Colonic mucosa (tissue), 4 donors: Measurements from ENCODE around the gene HAND2. TPM values are rescaled to one million over a fixed set of nuclear protein-coding genes. Genes with fewer than 3 reads are reported as not detected.

ENCODE experiments used
- DNase-seq: peaks from one replicate; pipeline ENCODE4 v3.0.0-alpha.2; 2020
- H3K27ac ChIP-seq: fragments of 200-600 bp; one replicate; pipeline ENCODE4 v1.8.0; 2021
- H3K27me3 ChIP-seq: fragments of 200-600 bp; one replicate; pipeline ENCODE4 v1.8.0; 2021
- H3K36me3 ChIP-seq: fragments of 200-600 bp; one replicate; pipeline ENCODE4 v1.8.0; 2021
- H3K4me1 ChIP-seq: fragments of 200-600 bp; one replicate; pipeline ENCODE4 v1.8.0; 2021; ENCODE audit warnings: mild to moderate bottlenecking
- H3K4me3 ChIP-seq: fragments of 200-600 bp; one replicate; pipeline ENCODE4 v1.8.0; 2021
- H3K9ac ChIP-seq, 2 donors: one replicate each; pipeline ENCODE4 v1.7.0; 2013; ENCODE audit warnings: control low read depth in 2 of 2, low read depth in 2 of 2, low read length in 2 of 2
- H3K9me3 ChIP-seq: fragments of 200-600 bp; one replicate; pipeline ENCODE4 v1.8.0; 2021
- intact Hi-C: fragments of 100-400 bp; cut with DNase I; formaldehyde crosslinking; loops from one replicate; pipeline ENCODE4 v1.14.1; 2022
- total RNA-seq, 2 donors: library from RNA; stranded (reverse); fragmentation: NEBNext Ultra II Directional in 1 of 2; extraction: Animal tissue kit (Norgen Biotek cat#: 25700) in 1 of 2; gene quantifications; one replicate each; pipeline ENCODE4 v1.2.1, GENCODE V29; 2021
- TF ChIP-seq, protein P1 (sequence below): fragments of 200-600 bp; IDR thresholded peaks from one replicate; pipeline ENCODE4 v1.8.0; 2022; ENCODE audit warnings: antibody characterized with exemption, mild to moderate bottlenecking
- donor health status: healthy.
- donor health status: DM: no; HTN: no; CAD: no.
- donor health status: DM: no; HTN: no; CAD: no.

Gene HAND2
- total RNA-seq, 2 donors from 2014 or later: 1.6 to 9.4 TPM

DNA sequence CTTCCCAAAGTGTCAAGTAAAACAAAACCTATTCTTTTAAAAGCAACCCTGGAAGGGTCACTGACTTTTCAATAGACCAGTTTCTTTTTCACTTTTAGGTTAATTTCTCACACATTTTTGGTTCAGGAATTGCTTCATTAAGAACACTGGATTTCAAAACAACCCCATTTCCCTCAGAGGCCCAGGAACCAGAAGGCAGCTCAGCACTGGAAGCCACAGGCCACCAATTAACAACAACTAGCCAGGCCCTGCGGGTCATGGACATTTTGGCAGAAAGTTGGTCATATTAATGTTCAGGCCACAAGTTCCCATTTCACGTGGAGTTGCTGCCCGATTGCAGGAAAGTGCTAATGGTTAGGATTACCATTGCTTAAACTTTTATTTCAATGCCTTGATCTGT, 39.8 kb downstream of the HAND2 start:
- Histone ChIP-seq H3K27ac (no peak overlapping the region), H3K9me3 (no peaks in the 10 kb centered on the region), H3K4me1 (no peaks in the 10 kb centered on the region), H3K36me3 (no peaks in the 10 kb centered on the region), H3K9ac (no peak overlapping the region), H3K27me3 (no peaks in the 10 kb centered on the region), H3K4me3 (no peak overlapping the region)
- DNase-seq: no peak
- TF ChIP-seq, protein P1, sequence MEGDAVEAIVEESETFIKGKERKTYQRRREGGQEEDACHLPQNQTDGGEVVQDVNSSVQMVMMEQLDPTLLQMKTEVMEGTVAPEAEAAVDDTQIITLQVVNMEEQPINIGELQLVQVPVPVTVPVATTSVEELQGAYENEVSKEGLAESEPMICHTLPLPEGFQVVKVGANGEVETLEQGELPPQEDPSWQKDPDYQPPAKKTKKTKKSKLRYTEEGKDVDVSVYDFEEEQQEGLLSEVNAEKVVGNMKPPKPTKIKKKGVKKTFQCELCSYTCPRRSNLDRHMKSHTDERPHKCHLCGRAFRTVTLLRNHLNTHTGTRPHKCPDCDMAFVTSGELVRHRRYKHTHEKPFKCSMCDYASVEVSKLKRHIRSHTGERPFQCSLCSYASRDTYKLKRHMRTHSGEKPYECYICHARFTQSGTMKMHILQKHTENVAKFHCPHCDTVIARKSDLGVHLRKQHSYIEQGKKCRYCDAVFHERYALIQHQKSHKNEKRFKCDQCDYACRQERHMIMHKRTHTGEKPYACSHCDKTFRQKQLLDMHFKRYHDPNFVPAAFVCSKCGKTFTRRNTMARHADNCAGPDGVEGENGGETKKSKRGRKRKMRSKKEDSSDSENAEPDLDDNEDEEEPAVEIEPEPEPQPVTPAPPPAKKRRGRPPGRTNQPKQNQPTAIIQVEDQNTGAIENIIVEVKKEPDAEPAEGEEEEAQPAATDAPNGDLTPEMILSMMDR: no peak
- intact Hi-C loops: loop anchor here (5.0 to 10.0 kb wide), 2 partner anchors 68 to 175 kb away; no protein-coding TSS in a partner anchor

DNA sequence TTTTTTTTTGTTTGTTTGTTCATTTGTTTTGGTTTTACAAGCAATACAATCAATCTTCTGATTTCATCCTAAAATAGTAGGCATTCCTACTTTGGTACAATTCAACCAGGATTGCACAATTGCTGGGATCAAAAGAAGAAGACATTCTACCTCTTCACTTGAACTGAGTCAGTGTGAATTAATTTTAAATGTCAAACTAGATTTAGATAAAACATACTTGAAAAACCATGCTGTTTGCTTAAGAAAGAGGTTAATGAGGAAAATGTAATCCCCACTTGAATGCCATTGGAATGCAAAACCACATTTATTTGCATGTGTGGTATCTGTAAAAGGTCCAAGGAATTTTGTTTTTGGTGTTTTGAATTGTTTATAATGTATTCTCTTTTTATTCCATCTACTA, 40.5 kb downstream of the HAND2 start:
- intact Hi-C loops: no loop called here
- H3K36me3 ChIP-seq: no peaks in the 10 kb centered on the region
- DNase-seq: no peak
- no peaks in the 10 kb centered on the region for H3K4me1 ChIP-seq
- TF ChIP-seq, protein P1: no peak
- no peaks in the 10 kb centered on the region for H3K9me3 ChIP-seq
- H3K4me3 ChIP-seq: no peak overlapping the region
- no peak overlapping the region for H3K27ac ChIP-seq
- H3K9ac ChIP-seq: no peak overlapping the region
- no peaks in the 10 kb centered on the region for H3K27me3 ChIP-seq

DNA sequence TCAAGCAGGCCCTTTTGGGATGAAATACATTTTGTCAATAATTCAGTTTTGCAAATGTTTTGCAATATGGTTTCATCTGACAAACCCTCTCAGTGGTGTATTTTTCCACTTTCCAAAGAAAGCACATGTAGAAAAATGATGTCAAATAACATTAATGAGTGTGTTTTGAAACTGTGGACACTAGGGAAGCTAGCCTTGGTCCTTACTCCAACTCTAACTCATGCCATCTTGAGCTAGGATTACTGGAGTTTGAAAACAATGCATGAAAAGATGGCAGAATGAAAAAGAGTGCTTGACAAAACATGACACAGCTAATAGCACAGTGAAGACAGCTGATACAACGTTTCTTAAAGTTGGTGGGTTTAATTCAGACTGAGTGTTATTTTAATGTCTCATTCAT, 41.4 kb downstream of the HAND2 start:
- H3K36me3 ChIP-seq: no peaks in the 10 kb centered on the region
- TF ChIP-seq, protein P1: no peak

DNA sequence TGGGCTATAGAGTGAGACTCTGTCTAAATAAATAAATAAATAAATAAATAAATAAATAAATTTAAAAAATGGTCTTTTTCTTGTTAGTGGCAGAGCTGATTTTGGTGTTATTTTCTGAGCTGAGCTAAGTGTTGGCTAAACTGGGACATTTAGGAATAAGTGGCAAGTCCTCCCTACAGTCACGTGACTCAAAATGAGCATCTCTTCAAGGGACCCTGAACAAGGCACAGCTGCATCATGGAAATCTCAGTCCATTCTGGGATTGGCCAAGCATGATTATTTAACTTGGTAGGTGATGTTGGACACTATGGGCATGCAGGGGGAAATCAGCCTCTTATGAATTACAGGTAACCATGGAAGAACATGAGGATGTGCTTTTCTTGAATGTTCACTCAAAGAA, 42.0 kb downstream of the HAND2 start:
- intact Hi-C loops: no loop called here
- Histone ChIP-seq H3K4me3 (no peak overlapping the region), H3K36me3 (no peaks in the 10 kb centered on the region), H3K27me3 (no peaks in the 10 kb centered on the region), H3K27ac (no peak overlapping the region), H3K9me3 (no peaks in the 10 kb centered on the region), H3K9ac (no peak overlapping the region), H3K4me1 (no peaks in the 10 kb centered on the region)
- DNase-seq: no peak
- TF ChIP-seq, protein P1: no peak

More for the DNA sequence above, 41.4 kb downstream of the HAND2 start:
- Histone ChIP-seq H3K4me3 (no peak overlapping the region), H3K27me3 (no peaks in the 10 kb centered on the region), H3K27ac (no peak overlapping the region), H3K4me1 (no peaks in the 10 kb centered on the region), H3K9ac (no peak overlapping the region), H3K9me3 (no peaks in the 10 kb centered on the region)
- intact Hi-C loops: no loop called here
- DNase-seq: no peak

GRCh38 chr4:173486714-173487392, 43.2 kb downstream of the HAND2 start:
- no peaks in the 10 kb centered on the region for H3K4me1 ChIP-seq
- TF ChIP-seq, protein P1: no peak
- H3K27ac ChIP-seq: no peak overlapping the region

More at GRCh38 chr4:173486714-173487392, 43.2 kb downstream of the HAND2 start:
- H3K36me3 ChIP-seq: no peaks in the 10 kb centered on the region
- no peak for DNase-seq
- H3K9me3 ChIP-seq: no peaks in the 10 kb centered on the region
- H3K27me3 ChIP-seq: no peaks in the 10 kb centered on the region
- H3K9ac ChIP-seq: no peak overlapping the region
- intact Hi-C loops: no loop called here
- H3K4me3 ChIP-seq: no peak overlapping the region
